ENCODE data around the gene SFT2D3. TPM values are rescaled to one million over a fixed set of nuclear protein-coding genes. Genes with fewer than 3 reads are reported as not detected.

The SFT2D3 gene
- total and polyA plus RNA-seq, 8 donors, result 2.7 to 5.7 (median 3.7) TPM

DNA sequence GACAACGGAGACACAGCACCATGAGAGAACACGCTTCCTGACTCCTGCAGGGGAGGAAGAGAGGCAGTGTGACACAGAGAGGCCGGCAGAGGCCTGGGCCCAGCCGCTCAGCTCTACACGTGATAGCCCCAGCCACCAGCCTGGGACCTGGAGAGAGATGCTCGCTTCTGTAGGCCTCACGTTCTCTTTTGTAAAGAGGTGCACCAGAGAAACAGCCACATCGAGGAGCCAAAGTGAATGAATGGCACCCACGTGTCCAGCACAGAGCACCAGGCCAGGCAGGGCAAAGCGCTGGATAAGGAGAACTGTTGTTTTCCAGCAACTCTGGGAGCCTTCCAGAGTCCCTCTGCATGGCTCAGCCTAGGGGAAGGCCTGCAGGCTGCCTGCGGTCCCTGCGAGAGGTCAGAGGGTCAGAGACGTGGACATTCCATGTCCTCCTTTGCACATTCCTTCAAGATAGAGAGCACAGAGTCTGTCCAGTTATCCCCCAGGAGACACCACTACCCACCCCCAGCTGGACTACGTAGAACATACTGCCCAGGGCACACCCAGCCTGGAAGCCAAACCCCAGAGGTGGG is 40.1 kb upstream of the SFT2D3 start:
- H3K9me3 ChIP-seq, result no peaks in the 10 kb centered on the region
- peaks cover 0 to 3% (median 0%) of the 10 kb centered on the region in 4 donors for H3K27me3 ChIP-seq
- no peaks in the 10 kb centered on the region for H3K36me3 ChIP-seq
- no peak overlapping the region for H3K27ac ChIP-seq
- intact Hi-C loops (cut with DNase I), result no loop called here
- 82 to 86% methylated on average over 14 of the region's 14 CpGs for WGBS, 2 donors
- DNase-seq (peak in 1 of 6 donors; percentile 33), FAIRE-seq (no peak), ATAC-seq (peak in 1 of 4 donors; percentile 9)
- no peak overlapping the region for H3K4me3 ChIP-seq
- H3K4me1 ChIP-seq, result no peaks in the 10 kb centered on the region
- TF ChIP-seq, protein P1, sequence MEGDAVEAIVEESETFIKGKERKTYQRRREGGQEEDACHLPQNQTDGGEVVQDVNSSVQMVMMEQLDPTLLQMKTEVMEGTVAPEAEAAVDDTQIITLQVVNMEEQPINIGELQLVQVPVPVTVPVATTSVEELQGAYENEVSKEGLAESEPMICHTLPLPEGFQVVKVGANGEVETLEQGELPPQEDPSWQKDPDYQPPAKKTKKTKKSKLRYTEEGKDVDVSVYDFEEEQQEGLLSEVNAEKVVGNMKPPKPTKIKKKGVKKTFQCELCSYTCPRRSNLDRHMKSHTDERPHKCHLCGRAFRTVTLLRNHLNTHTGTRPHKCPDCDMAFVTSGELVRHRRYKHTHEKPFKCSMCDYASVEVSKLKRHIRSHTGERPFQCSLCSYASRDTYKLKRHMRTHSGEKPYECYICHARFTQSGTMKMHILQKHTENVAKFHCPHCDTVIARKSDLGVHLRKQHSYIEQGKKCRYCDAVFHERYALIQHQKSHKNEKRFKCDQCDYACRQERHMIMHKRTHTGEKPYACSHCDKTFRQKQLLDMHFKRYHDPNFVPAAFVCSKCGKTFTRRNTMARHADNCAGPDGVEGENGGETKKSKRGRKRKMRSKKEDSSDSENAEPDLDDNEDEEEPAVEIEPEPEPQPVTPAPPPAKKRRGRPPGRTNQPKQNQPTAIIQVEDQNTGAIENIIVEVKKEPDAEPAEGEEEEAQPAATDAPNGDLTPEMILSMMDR (IDR thresholded peaks at IDR 0.05), result no peak

DNA sequence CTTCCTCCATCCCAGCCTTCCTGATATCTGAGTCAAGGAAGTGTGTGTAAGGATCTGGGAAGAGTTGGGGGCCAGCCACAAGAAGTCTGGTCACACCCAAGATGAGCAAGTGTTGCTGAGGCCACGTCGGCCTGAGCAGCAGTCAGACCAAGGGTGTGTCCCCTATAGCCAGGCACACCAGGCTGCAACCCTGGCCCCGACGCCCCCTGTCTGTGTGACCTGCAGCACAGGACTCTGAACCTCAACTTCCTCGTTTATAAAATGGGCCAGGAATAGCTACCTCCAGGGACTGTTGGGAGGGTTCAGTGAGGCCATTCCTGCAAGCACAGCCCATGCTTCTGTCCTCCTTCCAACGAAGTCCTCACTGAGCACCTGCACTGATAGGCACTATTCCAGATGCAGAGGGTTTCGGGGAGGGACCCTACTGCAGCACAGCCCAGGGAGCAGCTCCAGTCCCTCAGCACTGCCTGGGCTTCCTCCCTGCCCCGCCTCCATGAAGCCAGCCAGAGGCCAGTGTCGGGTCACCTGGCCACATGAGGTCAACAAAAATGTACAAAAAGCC is 39.3 kb upstream of the SFT2D3 start:
- intact Hi-C loops (cut with DNase I), result no loop called here
- WGBS, 2 donors, result 56 to 62% methylated on average over 9 of the region's 9 CpGs
- no peaks in the 10 kb centered on the region for H3K9me3 ChIP-seq
- H3K4me1 ChIP-seq, result no peaks in the 10 kb centered on the region
- TF ChIP-seq, protein P1 (IDR thresholded peaks at IDR 0.05), result no peak
- ATAC-seq (no peak), DNase-seq (peak in 1 of 6 donors; percentile 29), FAIRE-seq (no peak)
- H3K27ac ChIP-seq, result no peak overlapping the region
- no peak overlapping the region for H3K4me3 ChIP-seq
- peaks cover 0 to 3% (median 0%) of the 10 kb centered on the region in 4 donors for H3K27me3 ChIP-seq
- H3K36me3 ChIP-seq, result no peaks in the 10 kb centered on the region

DNA sequence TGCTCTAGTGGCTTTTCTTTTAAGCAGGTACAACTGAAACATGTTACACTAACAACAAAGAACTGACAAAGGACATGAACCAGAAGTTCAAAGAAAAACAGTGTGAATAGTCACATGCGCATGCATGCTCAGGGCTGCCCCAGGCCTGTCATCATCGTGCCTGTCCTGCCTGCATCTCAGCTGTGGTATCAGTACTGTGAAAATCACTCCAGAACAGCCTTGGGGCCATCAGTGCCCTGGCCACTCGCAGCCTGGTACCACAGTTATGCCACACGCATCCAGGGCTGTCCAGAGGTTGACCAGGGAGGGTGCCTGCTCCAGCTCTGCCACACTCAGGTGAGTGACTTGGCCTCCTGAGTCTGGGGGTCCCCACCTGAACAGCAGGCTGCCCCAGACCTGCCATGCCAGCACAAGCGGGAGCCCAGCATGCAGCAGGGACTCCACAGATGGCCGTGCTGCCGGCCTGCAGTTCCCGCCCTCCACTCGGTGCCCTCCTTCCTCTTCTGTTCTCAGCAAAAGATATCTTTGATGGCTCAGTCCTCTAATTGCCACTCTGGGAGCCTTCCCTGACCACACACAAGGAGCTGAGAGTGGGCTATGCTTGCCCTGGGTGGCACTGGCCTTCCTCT is 38.2 kb upstream of the SFT2D3 start:
- no peaks in the 10 kb centered on the region for H3K36me3 ChIP-seq
- ATAC-seq, result no peak
- no peaks in the 10 kb centered on the region for H3K9me3 ChIP-seq
- H3K4me3 ChIP-seq, result no peak overlapping the region
- peak in 1 of 6 donors; percentile 36 for DNase-seq
- no peak for FAIRE-seq
- WGBS, 2 donors, result 82 to 84% methylated on average over 9 of the region's 9 CpGs
- intact Hi-C loops (cut with DNase I), result no loop called here
- no peaks in the 10 kb centered on the region for H3K4me1 ChIP-seq
- H3K27me3 ChIP-seq, result peaks cover 0 to 3% (median 0%) of the 10 kb centered on the region in 4 donors
- H3K27ac ChIP-seq, result no peak overlapping the region
- TF ChIP-seq, protein P1 (IDR thresholded peaks at IDR 0.05), result no peak

DNA sequence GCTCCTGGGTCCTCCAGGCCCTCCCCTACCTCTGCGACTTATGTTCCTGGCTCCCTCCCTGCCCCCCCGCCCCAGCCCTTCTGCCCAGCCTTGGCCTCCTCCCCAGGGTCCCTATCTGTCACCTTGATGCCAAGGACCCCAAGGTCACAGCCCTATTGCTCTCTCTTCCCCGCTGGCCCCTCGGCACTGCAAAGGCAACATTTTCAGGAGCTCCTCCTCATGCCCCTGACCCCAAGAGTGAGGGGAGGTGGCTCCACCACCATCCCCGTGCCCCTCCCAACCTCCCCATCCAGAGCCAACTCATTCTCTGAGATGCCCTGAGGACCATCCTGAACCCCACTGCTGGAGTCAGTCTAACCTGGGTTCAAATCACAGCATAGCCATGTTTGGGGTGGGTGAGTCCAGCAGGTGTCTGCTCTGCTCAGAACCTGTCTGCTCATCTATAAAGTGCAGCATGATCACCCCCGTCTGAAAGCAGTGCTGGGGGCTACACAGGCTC is 37.7 kb upstream of the SFT2D3 start:
- no peaks in the 10 kb centered on the region for H3K4me1 ChIP-seq
- intact Hi-C loops (cut with DNase I), result no loop called here
- 63 to 64% methylated on average over 5 to 6 of the region's 6 CpGs for WGBS, 2 donors

More for the DNA sequence above, 37.7 kb upstream of the SFT2D3 start:
- Histone ChIP-seq H3K36me3 (no peaks in the 10 kb centered on the region), H3K4me3 (peak overlapping the region in 1 of 4 donors; percentile 40), H3K9me3 (no peaks in the 10 kb centered on the region), H3K27ac (no peak overlapping the region), H3K27me3 (peaks cover 0 to 3% (median 0%) of the 10 kb centered on the region in 4 donors)
- ATAC-seq (no peak), FAIRE-seq (no peak), DNase-seq (peak in 2 of 6 donors; percentile 0 to 36)
- TF ChIP-seq, protein P1 (IDR thresholded peaks at IDR 0.05), result no peak

Data from pancreas (tissue), 10 donors.